Cardiac septum (tissue), 1 donor: ENCODE data around the gene BUB3. TPM values are rescaled to one million over a fixed set of nuclear protein-coding genes. Genes with fewer than 3 reads are reported as not detected.
"Not testable (repeated sequence)": the region's sequence is repeated elsewhere in the genome, so short reads cannot be mapped to it uniquely, and the experiment has no call there.

Experiments used
- DNase-seq: peaks from one replicate; pipeline ENCODE4 v3.0.0-alpha.2; 2020; ENCODE audit warnings: low spot score
- intact Hi-C: fragments of 100-400 bp; cut with DNase I; formaldehyde crosslinking; loops from one replicate; pipeline ENCODE4 v1.14.0; 2022
- total RNA-seq: library from RNA; stranded (reverse); fragmentation: NEBNext Ultra II Directional; extraction: Animal tissue kit (Norgen Biotek cat#: 25700); gene quantifications from one replicate; pipeline ENCODE4 v1.2.1, GENCODE V29; 2021
- donor health status: DM: no; HTN: no; CAD: no.

BUB3 gene
- total RNA-seq, 1 donor from 2014 or later = 30.6 TPM

GRCh38 chr10:123150271-123150985, 3.8 kb upstream of the BUB3 start:
- intact Hi-C loops = loop anchor here (5.0 to 10.0 kb wide), 2 partner anchors 143 to 1264 kb away; partner anchors contain the start of genes ACADSB, IKZF5 and OAT
- no peak for DNase-seq

DNA sequence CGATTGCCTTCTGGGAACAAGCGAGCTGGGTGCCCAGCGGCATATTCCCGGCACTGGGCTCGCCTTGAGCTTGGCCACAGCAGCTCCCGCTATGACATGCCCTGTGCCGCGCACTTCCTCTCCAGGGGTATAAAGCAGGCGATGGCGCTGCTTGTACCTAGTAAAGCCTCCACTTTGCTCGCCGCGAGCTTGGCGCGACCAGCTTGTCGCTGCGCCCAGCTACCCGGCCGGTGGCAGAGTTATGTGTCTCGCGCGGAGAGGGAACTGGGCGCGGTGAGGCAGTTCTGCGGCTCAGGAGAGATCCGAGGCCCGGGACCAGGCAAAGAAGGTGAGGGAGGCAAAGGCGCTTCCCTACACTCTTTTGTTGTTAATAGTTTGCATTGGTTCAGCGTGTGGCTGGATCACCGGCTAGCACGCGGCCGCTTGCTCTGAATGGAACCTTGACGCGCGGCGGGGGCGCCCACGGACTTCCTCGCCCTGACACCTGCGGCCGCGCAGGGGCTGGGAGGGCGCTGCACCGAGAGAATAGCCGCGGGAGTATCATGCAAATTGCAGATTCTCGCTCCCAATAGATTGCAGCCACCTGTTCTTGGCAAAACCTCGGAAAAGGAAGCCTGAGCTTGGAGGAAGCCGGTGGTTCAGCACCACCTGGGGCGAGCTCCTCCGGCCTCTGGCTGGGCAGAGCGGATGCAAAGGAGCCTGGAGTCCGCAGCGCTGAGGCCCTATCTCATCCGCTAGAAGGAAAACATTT, 3.0 kb upstream of the BUB3 start:
- intact Hi-C loops = loop anchor here (5.0 to 10.0 kb wide), 2 partner anchors 144 to 1264 kb away; partner anchors contain the start of genes ACADSB, IKZF5 and OAT
- DNase-seq = no peak

- no peak for DNase-seq
- intact Hi-C loops = loop anchor here (5.0 to 10.0 kb wide), 2 partner anchors 144 to 1263 kb away; partner anchors contain the start of genes ACADSB, IKZF5 and OAT
Observed at GRCh38 chr10:123151737-123152135, 2.5 kb upstream of the BUB3 start.

DNA sequence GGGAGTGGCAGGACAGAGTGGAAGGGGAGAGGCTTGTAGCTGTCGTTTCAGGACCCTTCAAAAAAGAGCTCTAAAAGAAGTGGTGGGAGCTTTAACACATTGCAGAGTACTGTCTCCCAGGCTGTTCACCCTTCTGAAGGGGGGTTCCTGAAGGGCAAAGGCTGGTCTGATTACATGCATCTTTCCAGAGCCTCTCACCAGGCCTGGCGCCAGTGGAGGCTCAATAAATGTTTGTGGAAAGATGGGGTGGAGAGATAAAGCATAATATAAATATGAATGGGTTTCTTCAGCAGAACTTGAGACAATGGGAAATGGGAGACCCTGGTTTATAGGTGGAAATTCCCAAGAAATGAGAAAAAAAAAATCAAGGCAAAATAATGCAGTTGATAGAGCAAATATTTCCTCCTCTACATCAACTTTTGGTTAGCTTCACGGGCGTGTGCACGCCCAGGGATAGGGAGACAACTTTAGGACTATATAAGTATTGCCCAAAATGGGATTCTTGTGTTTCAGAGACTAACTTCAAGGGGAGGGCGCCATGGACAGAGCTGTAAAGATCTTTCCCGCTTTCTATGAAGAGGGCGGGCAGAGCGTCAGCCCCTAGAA, 613 bp upstream of the BUB3 start:
- DNase-seq = no peak

GRCh38 chr10:123154711-123155505, 706 bp downstream of the BUB3 start:
- intact Hi-C loops = loop anchor here (5.0 to 10.0 kb wide), 2 partner anchors 148 to 1260 kb away; partner anchors contain the start of genes ACADSB, IKZF5 and OAT
- no peak for DNase-seq

More for the DNA sequence above, 613 bp upstream of the BUB3 start:
- intact Hi-C loops = loop anchor here (5.0 to 10.0 kb wide), 2 partner anchors 146 to 1261 kb away; partner anchors contain the start of genes ACADSB, IKZF5 and OAT

GRCh38 chr10:123156078-123156477, 1.9 kb downstream of the BUB3 start:
- DNase-seq = no peak
- intact Hi-C loops = loop anchor here (10.0 kb wide), 1 partner anchor 1259 kb away; the partner anchor contains the start of gene OAT

DNA sequence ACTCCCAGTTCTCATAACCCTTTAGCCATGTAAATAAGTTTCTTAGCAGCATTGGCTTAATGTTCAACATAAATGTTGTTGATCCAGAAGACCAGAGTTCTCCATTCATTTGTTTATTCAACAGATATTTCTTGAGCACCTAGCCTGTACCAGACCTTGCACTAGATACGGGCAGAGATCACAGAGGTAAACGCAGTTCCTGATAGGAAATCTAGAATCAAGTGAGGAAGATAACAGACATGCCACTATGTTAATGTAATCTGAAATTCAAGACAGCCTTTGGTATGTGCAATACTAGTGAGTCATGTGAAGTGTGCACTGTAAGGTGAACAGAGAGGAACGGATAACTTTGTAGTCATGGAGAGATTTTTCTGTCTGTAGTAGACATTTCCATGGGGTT, 3.0 kb downstream of the BUB3 start:
- DNase-seq = no peak
- intact Hi-C loops = loop anchor here (10.0 kb wide), 1 partner anchor 1258 kb away; the partner anchor contains the start of gene OAT

GRCh38 chr10:123158682-123159081, 4.5 kb downstream of the BUB3 start:
- no peak for DNase-seq
- intact Hi-C loops = loop anchor here (10.0 kb wide), 1 partner anchor 1256 kb away; the partner anchor contains the start of gene OAT

DNA sequence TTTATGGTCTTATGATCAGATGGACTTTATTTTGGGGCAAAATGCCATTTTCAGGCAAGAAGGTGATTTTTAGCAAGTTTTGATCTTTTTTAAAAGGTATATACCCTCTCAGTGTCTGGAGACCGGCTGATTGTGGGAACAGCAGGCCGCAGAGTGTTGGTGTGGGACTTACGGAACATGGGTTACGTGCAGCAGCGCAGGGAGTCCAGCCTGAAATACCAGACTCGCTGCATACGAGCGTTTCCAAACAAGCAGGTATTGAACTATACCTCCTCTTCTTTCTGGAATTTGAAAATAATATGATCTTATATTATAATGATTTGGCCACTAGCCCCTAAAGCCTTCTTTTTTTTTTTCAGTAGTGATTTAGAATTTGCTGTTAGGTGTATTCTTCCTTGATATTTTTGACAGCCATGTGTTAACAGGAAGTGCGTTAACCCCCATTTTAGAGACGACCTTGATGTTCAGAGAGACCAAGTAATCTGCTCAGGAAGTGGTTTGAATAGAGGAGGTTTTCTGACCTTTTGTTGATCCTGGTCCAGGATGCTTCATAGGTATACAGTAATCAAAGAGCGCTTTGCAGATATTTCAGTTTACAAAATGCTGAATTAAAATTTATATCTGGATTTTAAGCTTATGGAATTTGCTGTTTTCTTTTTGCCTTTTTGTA, 6.2 kb downstream of the BUB3 start:
- no peak for DNase-seq
- intact Hi-C loops = no loop called here

DNA sequence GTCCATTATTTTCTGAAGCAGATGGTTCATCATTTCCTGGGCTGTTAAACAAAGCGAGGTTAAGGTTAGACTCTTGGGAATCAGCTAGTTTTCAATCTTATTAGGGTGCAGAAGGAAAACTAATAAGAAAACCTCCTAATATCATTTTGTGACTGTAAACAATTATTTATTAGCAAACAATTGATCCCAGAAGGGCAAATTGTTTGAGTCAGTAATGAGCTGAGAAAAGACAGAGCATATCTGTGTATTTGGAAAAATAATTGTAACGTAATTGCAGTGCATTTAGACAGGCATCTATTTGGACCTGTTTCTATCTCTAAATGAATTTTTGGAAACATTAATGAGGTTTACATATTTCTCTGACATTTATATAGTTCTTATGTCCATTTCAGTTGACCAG, 10.1 kb downstream of the BUB3 start:
- intact Hi-C loops = no loop called here

DNA sequence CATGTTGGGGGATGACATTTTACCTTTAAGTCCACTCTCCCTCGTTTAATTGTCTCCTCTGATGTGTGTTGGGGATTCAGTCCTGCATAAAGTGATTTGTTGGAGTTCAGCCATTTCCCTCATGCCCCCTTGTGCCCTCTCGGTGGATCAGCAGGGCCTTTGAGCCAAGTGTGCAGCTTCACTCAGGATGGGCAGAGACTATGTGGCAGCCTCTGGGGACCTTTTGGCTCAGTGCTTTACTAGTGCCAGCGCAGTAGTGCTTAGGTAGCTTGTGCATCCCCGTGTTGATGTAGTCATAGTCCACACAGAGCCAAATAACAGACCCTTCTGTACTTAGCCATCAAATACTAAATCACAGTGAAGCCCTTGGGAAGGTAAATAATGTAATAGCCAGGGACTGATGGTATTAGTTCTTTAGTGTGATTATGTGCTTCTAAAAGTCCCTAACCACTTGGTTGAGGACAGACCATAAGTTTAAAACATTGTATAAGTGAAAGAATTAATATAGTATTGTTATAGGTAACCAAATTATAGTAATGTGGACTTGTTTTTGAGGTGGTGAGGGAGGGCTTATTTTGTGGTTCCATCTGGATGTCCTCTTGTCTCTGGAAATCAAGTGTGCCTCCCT, 11.4 kb downstream of the BUB3 start:
- DNase-seq = no peak
- intact Hi-C loops = no loop called here

More for the DNA sequence above, 10.1 kb downstream of the BUB3 start:
- DNase-seq = no peak

DNA sequence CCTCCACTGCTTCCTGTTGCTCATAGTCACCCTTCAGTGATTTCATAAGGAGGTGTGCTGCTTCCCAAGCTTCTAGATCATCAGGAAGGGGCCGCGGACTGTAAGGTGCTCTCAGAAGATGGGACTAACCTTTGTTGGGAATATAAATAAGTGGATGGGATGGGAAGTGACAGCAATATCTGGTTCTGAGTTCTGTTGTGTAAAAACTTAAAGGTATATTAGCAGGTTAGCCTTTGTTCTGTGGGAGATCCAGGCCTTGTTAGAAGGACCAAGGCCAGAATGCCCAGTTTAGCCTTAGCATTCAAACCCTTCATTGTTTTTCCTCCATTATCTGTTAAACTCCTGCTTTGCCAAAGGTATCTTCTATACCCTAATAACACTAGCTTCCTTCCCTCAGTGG, 12.4 kb downstream of the BUB3 start:
- intact Hi-C loops = no loop called here
- DNase-seq = no peak

DNA sequence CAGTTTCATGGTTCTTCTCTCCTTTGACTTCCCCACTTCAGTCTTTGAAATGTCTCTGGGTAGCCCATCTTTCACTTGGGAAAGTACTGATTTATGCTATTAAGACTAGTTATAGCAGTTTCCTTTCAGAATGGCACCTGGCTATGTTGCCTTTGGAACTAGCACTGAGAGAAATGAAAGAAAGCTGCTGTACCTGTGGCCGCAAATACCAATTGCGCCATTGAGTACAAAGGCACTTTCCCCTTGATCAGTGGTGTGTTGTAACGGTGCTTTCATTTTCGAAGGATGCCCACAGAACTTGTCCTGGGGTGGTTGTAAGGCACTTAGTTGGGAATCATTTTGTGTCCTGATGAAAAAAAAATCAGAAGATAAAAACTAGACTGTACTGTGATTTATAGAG, 16.8 kb downstream of the BUB3 start:
- DNase-seq = no peak
- intact Hi-C loops = no loop called here

GRCh38 chr10:123171616-123172015, 17.4 kb downstream of the BUB3 start:
- intact Hi-C loops, DNase-seq: not testable (repeated sequence)

DNA sequence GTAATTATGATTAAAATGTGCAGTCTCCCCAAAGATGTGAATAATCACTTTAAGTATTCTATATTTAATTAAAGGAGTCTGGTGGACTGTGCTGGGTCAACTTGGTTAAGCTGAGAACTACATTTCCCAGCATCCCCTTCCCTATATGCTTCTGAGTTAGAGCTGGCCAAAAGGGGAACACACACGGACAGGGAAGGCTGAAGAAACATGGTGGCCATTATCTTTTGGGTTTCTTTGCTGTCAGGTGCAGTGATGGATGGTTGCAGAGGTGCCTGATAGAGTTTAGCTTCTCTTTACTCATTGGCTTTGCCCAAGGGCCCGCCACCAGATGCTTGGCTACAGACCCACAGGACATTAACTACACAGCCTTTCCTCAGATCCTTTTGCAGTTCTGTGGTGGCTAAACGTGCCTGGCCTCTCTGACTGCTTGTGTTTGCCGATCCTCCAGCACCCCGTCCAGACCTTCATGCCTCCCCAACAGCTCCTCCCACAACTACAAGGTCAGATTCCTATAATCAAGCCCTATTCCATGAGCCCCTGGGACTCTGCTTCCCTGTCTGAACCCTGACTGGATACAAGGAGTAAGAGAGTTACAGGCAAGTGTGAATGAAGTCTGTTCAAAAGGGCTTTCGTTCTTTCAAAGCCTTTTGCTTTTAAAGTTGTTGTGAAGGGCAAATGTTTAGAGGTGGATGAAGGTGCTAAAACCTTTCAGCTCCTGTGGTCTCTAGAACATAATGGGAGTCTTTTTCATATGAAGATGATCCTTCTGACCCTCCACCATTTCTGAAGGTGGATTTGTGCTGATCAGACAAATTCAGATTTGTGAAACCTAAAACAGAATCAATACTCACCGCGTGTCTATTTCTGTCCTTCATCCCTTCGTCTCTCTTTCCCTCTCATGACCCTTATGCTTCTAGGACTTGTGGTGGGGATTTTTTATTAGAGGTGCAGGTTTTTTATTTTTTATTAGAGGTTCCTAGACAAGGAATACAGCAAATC, 21.5 kb downstream of the BUB3 start:
- intact Hi-C loops = no loop called here
- no peak for DNase-seq

- intact Hi-C loops = not testable (repeated sequence)
Observed at GRCh38 chr10:123178390-123178789, 24.2 kb downstream of the BUB3 start.

More at GRCh38 chr10:123178390-123178789, 24.2 kb downstream of the BUB3 start:
- not testable (repeated sequence) for DNase-seq
